Measurements from ENCODE around the gene PCDH9. TPM values are rescaled to one million over a fixed set of nuclear protein-coding genes. Genes with fewer than 3 reads are reported as not detected.
"Not testable (repeated sequence)": the region's sequence is repeated elsewhere in the genome, so short reads cannot be mapped to it uniquely, and the experiment has no call there.

Gene PCDH9
- total and polyA plus RNA-seq, 7 experiments from 2014 or later: 0.08 to 1.3 (median 0.21) TPM

GRCh38 chr13:66301482-66301881 is 928.7 kb downstream of the PCDH9 start:
- Mint-ChIP-seq H3K27ac (no peak overlapping the region), H3K9me3 (peaks cover 0 to 6% (median 0%) of the 10 kb centered on the region in 11 donors), H3K4me3 (no peak overlapping the region), H3K36me3 (no peaks in the 10 kb centered on the region), H3K4me1 (peaks cover 0 to 2% (median 0%) of the 10 kb centered on the region in 7 donors), H3K27me3 (no peaks in the 10 kb centered on the region)
- Histone ChIP-seq H3K27ac (ENCODE audit: low read depth, low read length) (no peak overlapping the region), H3K4me1 (ENCODE audit: control insufficient read depth in 2 of 2, insufficient read depth in 2 of 2, low read length in 2 of 2) (no peaks in the 10 kb centered on the region), H3K36me3 (ENCODE audit: control insufficient read depth in 2 of 3, insufficient read depth in 3 of 3, low read length in 3 of 3) (no peaks in the 10 kb centered on the region), H3K9me3 (ENCODE audit: control insufficient read depth in 2 of 3, low read length in 3 of 3) (no peaks in the 10 kb centered on the region), H3K4me3 (ENCODE audit: low read length) (no peak overlapping the region), H3K27me3 (ENCODE audit: control insufficient read depth in 2 of 2, insufficient read depth in 2 of 2, low read length in 2 of 2) (no peaks in the 10 kb centered on the region)
- ChIA-PET CTCF (no interaction called here), POLR2A (no interaction called here)
- ATAC-seq (no peak), DNase-seq (no peak)
- intact Hi-C loops (cut with micrococcal nuclease): no loop called here

GRCh38 chr13:66301006-66301405 is 929.1 kb downstream of the PCDH9 start:
- Histone ChIP-seq H3K27ac (ENCODE audit: low read depth, low read length) (no peak overlapping the region), H3K4me1 (ENCODE audit: control insufficient read depth in 2 of 2, insufficient read depth in 2 of 2, low read length in 2 of 2) (no peaks in the 10 kb centered on the region), H3K9me3 (ENCODE audit: control insufficient read depth in 2 of 3, low read length in 3 of 3) (no peaks in the 10 kb centered on the region), H3K27me3 (ENCODE audit: control insufficient read depth in 2 of 2, insufficient read depth in 2 of 2, low read length in 2 of 2) (no peaks in the 10 kb centered on the region), H3K4me3 (ENCODE audit: low read length) (no peak overlapping the region), H3K36me3 (ENCODE audit: control insufficient read depth in 2 of 3, insufficient read depth in 3 of 3, low read length in 3 of 3) (no peaks in the 10 kb centered on the region)
- H3K4me1 Mint-ChIP-seq: peaks cover 0 to 2% (median 0%) of the 10 kb centered on the region in 7 donors
- H3K9me3 Mint-ChIP-seq: peaks cover 0 to 11% (median 0%) of the 10 kb centered on the region in 11 donors
- ChIA-PET CTCF (no interaction called here), POLR2A (no interaction called here)
- DNase-seq (no peak), ATAC-seq (no peak)
- intact Hi-C loops (cut with micrococcal nuclease): no loop called here
- H3K36me3 Mint-ChIP-seq: no peaks in the 10 kb centered on the region
- no peak overlapping the region for H3K4me3 Mint-ChIP-seq
- no peak overlapping the region for H3K27ac Mint-ChIP-seq
- no peaks in the 10 kb centered on the region for H3K27me3 Mint-ChIP-seq

- no peaks in the 10 kb centered on the region for H3K27me3 Mint-ChIP-seq
- DNase-seq (no peak), ATAC-seq (no peak)
- no peak overlapping the region for H3K4me3 Mint-ChIP-seq
- intact Hi-C loops (cut with micrococcal nuclease): no loop called here
- POLR2A ChIA-PET: no interaction called here
- H3K9me3 Mint-ChIP-seq: peaks cover 0 to 18% (median 3%) of the 10 kb centered on the region in 11 donors
- H3K4me1 Mint-ChIP-seq: no peaks in the 10 kb centered on the region
- no peaks in the 10 kb centered on the region for H3K36me3 ChIP-seq (ENCODE audit: control insufficient read depth in 2 of 3, insufficient read depth in 3 of 3, low read length in 3 of 3)
- CTCF ChIA-PET: no interaction called here
- no peak overlapping the region for H3K4me3 ChIP-seq (ENCODE audit: low read length)
- H3K9me3 ChIP-seq (ENCODE audit: control insufficient read depth in 2 of 3, low read length in 3 of 3): no peaks in the 10 kb centered on the region
- H3K27me3 ChIP-seq (ENCODE audit: control insufficient read depth in 2 of 2, insufficient read depth in 2 of 2, low read length in 2 of 2): no peaks in the 10 kb centered on the region
- H3K27ac Mint-ChIP-seq: no peak overlapping the region
- H3K36me3 Mint-ChIP-seq: no peaks in the 10 kb centered on the region
- no peaks in the 10 kb centered on the region for H3K4me1 ChIP-seq (ENCODE audit: control insufficient read depth in 2 of 2, insufficient read depth in 2 of 2, low read length in 2 of 2)
- no peak overlapping the region for H3K27ac ChIP-seq (ENCODE audit: low read depth, low read length)
Observed at GRCh38 chr13:66296875-66297274, 933.3 kb downstream of the PCDH9 start.

GRCh38 chr13:66296328-66296727 is 933.8 kb downstream of the PCDH9 start:
- H3K27me3 Mint-ChIP-seq: no peaks in the 10 kb centered on the region
- H3K27ac ChIP-seq (ENCODE audit: low read depth, low read length): no peak overlapping the region
- ChIA-PET POLR2A (no interaction called here), CTCF (no interaction called here)
- H3K4me3 Mint-ChIP-seq: no peak overlapping the region
- no peak overlapping the region for H3K27ac Mint-ChIP-seq
- H3K4me3 ChIP-seq (ENCODE audit: low read length): no peak overlapping the region
- intact Hi-C loops (cut with micrococcal nuclease): no loop called here
- H3K36me3 Mint-ChIP-seq: no peaks in the 10 kb centered on the region
- no peaks in the 10 kb centered on the region for H3K4me1 Mint-ChIP-seq
- no peaks in the 10 kb centered on the region for H3K36me3 ChIP-seq (ENCODE audit: control insufficient read depth in 2 of 3, insufficient read depth in 3 of 3, low read length in 3 of 3)
- peaks cover 0 to 18% (median 3%) of the 10 kb centered on the region in 11 donors for H3K9me3 Mint-ChIP-seq
- DNase-seq: no peak
- no peak for ATAC-seq
- no peaks in the 10 kb centered on the region for H3K4me1 ChIP-seq (ENCODE audit: control insufficient read depth in 2 of 2, insufficient read depth in 2 of 2, low read length in 2 of 2)
- no peaks in the 10 kb centered on the region for H3K9me3 ChIP-seq (ENCODE audit: control insufficient read depth in 2 of 3, low read length in 3 of 3)
- no peaks in the 10 kb centered on the region for H3K27me3 ChIP-seq (ENCODE audit: control insufficient read depth in 2 of 2, insufficient read depth in 2 of 2, low read length in 2 of 2)

- H3K4me3 ChIP-seq (ENCODE audit: low read length); H3K36me3 ChIP-seq (ENCODE audit: control insufficient read depth in 2 of 3, insufficient read depth in 3 of 3, low read length in 3 of 3); POLR2A ChIA-PET; H3K36me3 Mint-ChIP-seq; intact Hi-C loops (cut with micrococcal nuclease); H3K4me1 Mint-ChIP-seq; CTCF ChIA-PET; H3K27ac ChIP-seq (ENCODE audit: low read depth, low read length); H3K4me3 Mint-ChIP-seq; ATAC-seq; H3K27me3 Mint-ChIP-seq; H3K4me1 ChIP-seq (ENCODE audit: control insufficient read depth in 2 of 2, insufficient read depth in 2 of 2, low read length in 2 of 2); H3K9me3 ChIP-seq (ENCODE audit: control insufficient read depth in 2 of 3, low read length in 3 of 3); H3K27ac Mint-ChIP-seq; H3K27me3 ChIP-seq (ENCODE audit: control insufficient read depth in 2 of 2, insufficient read depth in 2 of 2, low read length in 2 of 2); DNase-seq: not testable (repeated sequence)
- peaks cover 5 to 32% (median 15%) of the 10 kb centered on the region in 11 donors for H3K9me3 Mint-ChIP-seq
Observed at GRCh38 chr13:66286806-66287205, 943.3 kb downstream of the PCDH9 start.

GRCh38 chr13:66275416-66275815 is 954.7 kb downstream of the PCDH9 start:
- no peaks in the 10 kb centered on the region for H3K27me3 ChIP-seq (ENCODE audit: control insufficient read depth in 2 of 2, insufficient read depth in 2 of 2, low read length in 2 of 2)
- H3K27ac Mint-ChIP-seq: no peak overlapping the region
- intact Hi-C loops (cut with micrococcal nuclease): no loop called here
- H3K36me3 Mint-ChIP-seq: no peaks in the 10 kb centered on the region
- no peak overlapping the region for H3K27ac ChIP-seq (ENCODE audit: low read depth, low read length)
- no peak overlapping the region for H3K4me3 ChIP-seq (ENCODE audit: low read length)
- H3K4me3 Mint-ChIP-seq: no peak overlapping the region
- ATAC-seq (no peak), DNase-seq (no peak)
- no peaks in the 10 kb centered on the region for H3K4me1 ChIP-seq (ENCODE audit: control insufficient read depth in 2 of 2, insufficient read depth in 2 of 2, low read length in 2 of 2)
- H3K27me3 Mint-ChIP-seq: no peaks in the 10 kb centered on the region
- CTCF ChIA-PET: no interaction called here
- POLR2A ChIA-PET: no interaction called here
- H3K4me1 Mint-ChIP-seq: no peaks in the 10 kb centered on the region
- no peaks in the 10 kb centered on the region for H3K36me3 ChIP-seq (ENCODE audit: control insufficient read depth in 2 of 3, insufficient read depth in 3 of 3, low read length in 3 of 3)
- H3K9me3 ChIP-seq (ENCODE audit: control insufficient read depth in 2 of 3, low read length in 3 of 3): no peaks in the 10 kb centered on the region
- peaks cover 3 to 21% (median 11%) of the 10 kb centered on the region in 11 donors for H3K9me3 Mint-ChIP-seq

- H3K4me1 Mint-ChIP-seq: no peaks in the 10 kb centered on the region
- H3K4me3 ChIP-seq (ENCODE audit: low read length): no peak overlapping the region
- ChIA-PET POLR2A (no interaction called here), CTCF (interaction anchor here (0.9 kb wide), 1 partner anchor 13 kb away, joined by 3 read pairs; no protein-coding TSS in a partner anchor)
- no peaks in the 10 kb centered on the region for H3K36me3 Mint-ChIP-seq
- H3K9me3 Mint-ChIP-seq: peaks cover 3 to 12% (median 9%) of the 10 kb centered on the region in 11 donors
- no peak for DNase-seq
- no peaks in the 10 kb centered on the region for H3K27me3 Mint-ChIP-seq
- no peaks in the 10 kb centered on the region for H3K4me1 ChIP-seq (ENCODE audit: control insufficient read depth in 2 of 2, insufficient read depth in 2 of 2, low read length in 2 of 2)
- H3K27me3 ChIP-seq (ENCODE audit: control insufficient read depth in 2 of 2, insufficient read depth in 2 of 2, low read length in 2 of 2): no peaks in the 10 kb centered on the region
- no peak overlapping the region for H3K27ac ChIP-seq (ENCODE audit: low read depth, low read length)
- H3K9me3 ChIP-seq (ENCODE audit: control insufficient read depth in 2 of 3, low read length in 3 of 3): no peaks in the 10 kb centered on the region
- no peaks in the 10 kb centered on the region for H3K36me3 ChIP-seq (ENCODE audit: control insufficient read depth in 2 of 3, insufficient read depth in 3 of 3, low read length in 3 of 3)
- intact Hi-C loops (cut with micrococcal nuclease): no loop called here
- no peak for ATAC-seq
- no peak overlapping the region for H3K4me3 Mint-ChIP-seq
- no peak overlapping the region for H3K27ac Mint-ChIP-seq
Observed at GRCh38 chr13:66273011-66273410, 957.1 kb downstream of the PCDH9 start.
